Neural progenitor cell (in vitro differentiated cells): ENCODE results near the gene HEXB. TPM values are rescaled to one million over a fixed set of nuclear protein-coding genes. Genes with fewer than 3 reads are reported as not detected.

ENCODE experiments used
- DNase-seq: peaks from one replicate; pipeline ENCODE4 v3.0.0-alpha.2; 2016; ENCODE audit warnings: low spot score
- H2AFZ ChIP-seq: fragments of 200-600 bp; sonication (generic); replicated peaks from 2 replicates; pipeline ENCODE4 v1.6.1; 2016; ENCODE audit warnings: antibody characterized with exemption
- H3F3A ChIP-seq: fragments of 200-600 bp; sonication (generic); 2 replicates; pipeline ENCODE4 v1.6.1; 2016; ENCODE audit warnings: antibody characterized with exemption, low read depth
- H3K27ac ChIP-seq: fragments of 200-600 bp; sonication (generic); 2 replicates; pipeline ENCODE4 v1.5.1; 2016; ENCODE audit warnings: mild to moderate bottlenecking
- H3K27me3 ChIP-seq: fragments of 200-600 bp; sonication (generic); 2 replicates; pipeline ENCODE4 v1.6.1; 2016; ENCODE audit warnings: mild to moderate bottlenecking, moderate library complexity
- H3K36me3 ChIP-seq: fragments of 200-600 bp; sonication (generic); 2 replicates; pipeline ENCODE4 v1.5.1; 2016
- H3K4me1 ChIP-seq: fragments of 200-600 bp; sonication (generic); 2 replicates; pipeline ENCODE4 v1.6.1; 2016; ENCODE audit warnings: mixed run types
- H3K4me2 ChIP-seq: fragments of 200-600 bp; sonication (generic); 2 replicates; pipeline ENCODE4 v1.6.1; 2016
- H3K4me3 ChIP-seq: fragments of 200-600 bp; sonication (generic); 2 replicates; pipeline ENCODE4 v1.5.1; 2016
- H3K79me2 ChIP-seq: fragments of 200-600 bp; sonication (generic); 2 replicates; pipeline ENCODE4 v1.6.1; 2016; ENCODE audit warnings: low read depth
- H3K9ac ChIP-seq: fragments of 200-600 bp; sonication (generic); 2 replicates; pipeline ENCODE4 v1.6.1; 2016
- H3K9me3 ChIP-seq: fragments of 200-600 bp; sonication (generic); 2 replicates; pipeline ENCODE4 v1.5.1; 2016; ENCODE audit warnings: low read depth
- H4K20me1 ChIP-seq: fragments of 200-600 bp; sonication (generic); 2 replicates; pipeline ENCODE4 v1.6.1; 2016; ENCODE audit warnings: low read depth
- H3K27ac Mint-ChIP-seq: 3 replicates; pipeline ENCODE4 v1.8.0; 2021; ENCODE audit warnings: mixed read lengths
- H3K27me3 Mint-ChIP-seq: 2 replicates; pipeline ENCODE4 v1.8.0; 2022; ENCODE audit warnings: low read depth, mild to moderate bottlenecking, inconsistent platforms, moderate library complexity, mixed read lengths; ENCODE audit not compliant: insufficient read depth
- H3K36me3 Mint-ChIP-seq: 3 replicates; pipeline ENCODE4 v1.8.0; 2021; ENCODE audit warnings: mixed read lengths
- H3K4me1 Mint-ChIP-seq: 3 replicates; pipeline ENCODE4 v1.8.0; 2021; ENCODE audit warnings: mixed read lengths
- H3K4me3 Mint-ChIP-seq: 3 replicates; pipeline ENCODE4 v1.8.0; 2021; ENCODE audit warnings: mild to moderate bottlenecking, moderate library complexity, mixed read lengths
- H3K9me3 Mint-ChIP-seq: 3 replicates; pipeline ENCODE4 v1.8.0; 2020; ENCODE audit warnings: mixed read lengths
- EZH2 ChIP-seq: fragments of 200-600 bp; sonication (generic); IDR thresholded peaks from 2 replicates; pipeline ENCODE4 v1.6.1; 2017; ENCODE audit warnings: antibody characterized with exemption, mild to moderate bottlenecking, moderate library complexity
- EZH2phosphoT487 ChIP-seq: fragments of 200-600 bp; sonication (generic); IDR thresholded peaks from 2 replicates; pipeline ENCODE4 v1.6.1; 2017; ENCODE audit warnings: antibody characterized with exemption
- total RNA-seq: library from RNA; depleted of rRNA; stranded (reverse); fragments of >200 nt; gene quantifications from 2 replicates; pipeline ENCODE4 v1.2.3, GENCODE V29; 2015; ENCODE audit warnings: low replicate concordance
- TF ChIP-seq, protein P1 (sequence below): fragments of 200-600 bp; sonication (generic); IDR thresholded peaks from 2 replicates; pipeline ENCODE4 v1.5.1; 2017; ENCODE audit warnings: antibody characterized with exemption, mild to moderate bottlenecking

Gene HEXB
- total RNA-seq, 1 donor from 2014 or later = 65.6 TPM

DNA sequence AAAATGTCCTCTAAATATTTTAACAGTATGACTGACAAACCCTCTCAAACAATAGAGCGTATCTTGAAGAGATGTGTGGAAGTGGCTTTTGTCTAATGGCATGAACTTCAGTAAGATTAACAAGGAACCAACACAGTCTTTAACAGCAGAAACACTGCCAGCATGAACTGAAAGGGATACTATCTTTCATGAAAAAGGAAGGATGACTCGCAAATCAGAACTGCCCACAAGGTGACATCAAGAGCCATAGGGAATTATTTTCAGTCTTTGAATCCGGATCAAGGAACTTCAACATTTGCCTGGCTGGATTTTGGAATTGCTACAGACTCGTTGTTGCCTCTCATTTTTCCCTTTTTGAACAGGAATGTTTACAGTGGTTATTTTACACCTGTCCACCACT, 5.1 kb upstream of the HEXB start:
- Histone ChIP-seq H3K4me3 (no peak overlapping the region), H3K27me3 (no peaks in the 10 kb centered on the region), H3K4me1 (no peaks in the 10 kb centered on the region), H4K20me1 (no peaks in the 10 kb centered on the region), H3K79me2 (no peaks in the 10 kb centered on the region), H3K36me3 (no peaks in the 10 kb centered on the region), H3K4me2 (no peak overlapping the region), H3K27ac (no peak overlapping the region), H3K9me3 (no peaks in the 10 kb centered on the region), H3K9ac (no peak overlapping the region), H3F3A (no peaks in the 10 kb centered on the region), H2AFZ (no peak overlapping the region)
- H3K27me3 Mint-ChIP-seq = peaks cover 7% of the 10 kb centered on the region
- no peak overlapping the region for H3K4me3 Mint-ChIP-seq
- no peaks in the 10 kb centered on the region for H3K36me3 Mint-ChIP-seq
- no peak for DNase-seq
- H3K9me3 Mint-ChIP-seq = no peaks in the 10 kb centered on the region
- H3K4me1 Mint-ChIP-seq = peaks cover 5% of the 10 kb centered on the region
- no peak for TF ChIP-seq EZH2phosphoT487
- TF ChIP-seq EZH2 = no peak
- TF ChIP-seq, protein P1, sequence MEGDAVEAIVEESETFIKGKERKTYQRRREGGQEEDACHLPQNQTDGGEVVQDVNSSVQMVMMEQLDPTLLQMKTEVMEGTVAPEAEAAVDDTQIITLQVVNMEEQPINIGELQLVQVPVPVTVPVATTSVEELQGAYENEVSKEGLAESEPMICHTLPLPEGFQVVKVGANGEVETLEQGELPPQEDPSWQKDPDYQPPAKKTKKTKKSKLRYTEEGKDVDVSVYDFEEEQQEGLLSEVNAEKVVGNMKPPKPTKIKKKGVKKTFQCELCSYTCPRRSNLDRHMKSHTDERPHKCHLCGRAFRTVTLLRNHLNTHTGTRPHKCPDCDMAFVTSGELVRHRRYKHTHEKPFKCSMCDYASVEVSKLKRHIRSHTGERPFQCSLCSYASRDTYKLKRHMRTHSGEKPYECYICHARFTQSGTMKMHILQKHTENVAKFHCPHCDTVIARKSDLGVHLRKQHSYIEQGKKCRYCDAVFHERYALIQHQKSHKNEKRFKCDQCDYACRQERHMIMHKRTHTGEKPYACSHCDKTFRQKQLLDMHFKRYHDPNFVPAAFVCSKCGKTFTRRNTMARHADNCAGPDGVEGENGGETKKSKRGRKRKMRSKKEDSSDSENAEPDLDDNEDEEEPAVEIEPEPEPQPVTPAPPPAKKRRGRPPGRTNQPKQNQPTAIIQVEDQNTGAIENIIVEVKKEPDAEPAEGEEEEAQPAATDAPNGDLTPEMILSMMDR = no peak
- H3K27ac Mint-ChIP-seq = no peak overlapping the region

DNA sequence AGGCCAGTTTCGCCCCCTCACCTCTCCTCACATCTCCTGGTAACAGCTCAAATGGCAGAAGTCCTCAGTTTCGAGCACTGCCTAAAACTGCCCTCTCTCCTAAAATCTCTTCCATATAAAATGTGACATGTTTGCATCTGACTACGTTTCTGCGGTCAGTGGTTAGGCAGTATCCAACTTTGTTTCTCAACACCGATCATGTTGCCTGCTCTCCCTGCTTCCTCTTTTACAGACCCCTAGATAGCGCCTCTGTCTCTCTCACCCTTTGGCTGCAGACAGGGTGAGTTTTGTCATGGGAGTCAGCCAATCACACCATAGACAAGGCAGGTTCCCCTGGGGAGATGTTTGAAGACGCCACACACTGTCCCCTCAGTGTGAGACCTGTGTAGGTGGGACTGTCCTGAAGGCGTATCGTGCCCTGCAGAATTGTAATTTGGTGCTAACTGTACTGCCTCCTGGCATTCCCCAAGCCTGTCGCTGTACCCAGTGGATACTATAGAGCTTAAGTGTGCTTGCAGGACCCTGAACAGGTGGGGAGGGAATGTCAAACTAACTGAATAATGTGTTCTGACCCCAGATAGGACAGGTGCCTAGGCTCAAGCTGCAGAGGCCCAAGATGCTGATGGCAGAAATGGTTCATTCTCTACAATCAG, 1.1 kb downstream of the HEXB start:
- Mint-ChIP-seq H3K4me1 (peaks cover 10% of the 10 kb centered on the region), H3K27me3 (peaks cover 7% of the 10 kb centered on the region), H3K9me3 (no peaks in the 10 kb centered on the region), H3K27ac (no peak overlapping the region), H3K4me3 (peak overlapping the region; percentile 82), H3K36me3 (no peaks in the 10 kb centered on the region)
- H3F3A ChIP-seq = peaks cover 9% of the 10 kb centered on the region
- H3K9ac ChIP-seq = peak overlapping the region; percentile 50
- H3K4me2 ChIP-seq = peak overlapping the region; percentile 94
- H3K4me1 ChIP-seq = peaks cover 8% of the 10 kb centered on the region
- TF ChIP-seq EZH2 = no peak
- TF ChIP-seq, protein P1 = no peak
- TF ChIP-seq EZH2phosphoT487 = no peak
- no peaks in the 10 kb centered on the region for H3K79me2 ChIP-seq
- peak overlapping the region; percentile 80 for H3K4me3 ChIP-seq
- H3K36me3 ChIP-seq = no peaks in the 10 kb centered on the region
- DNase-seq = no peak
- H4K20me1 ChIP-seq = no peaks in the 10 kb centered on the region
- no peaks in the 10 kb centered on the region for H3K9me3 ChIP-seq
- H2AFZ ChIP-seq = no peak overlapping the region
- H3K27ac ChIP-seq = no peak overlapping the region
- no peaks in the 10 kb centered on the region for H3K27me3 ChIP-seq

DNA sequence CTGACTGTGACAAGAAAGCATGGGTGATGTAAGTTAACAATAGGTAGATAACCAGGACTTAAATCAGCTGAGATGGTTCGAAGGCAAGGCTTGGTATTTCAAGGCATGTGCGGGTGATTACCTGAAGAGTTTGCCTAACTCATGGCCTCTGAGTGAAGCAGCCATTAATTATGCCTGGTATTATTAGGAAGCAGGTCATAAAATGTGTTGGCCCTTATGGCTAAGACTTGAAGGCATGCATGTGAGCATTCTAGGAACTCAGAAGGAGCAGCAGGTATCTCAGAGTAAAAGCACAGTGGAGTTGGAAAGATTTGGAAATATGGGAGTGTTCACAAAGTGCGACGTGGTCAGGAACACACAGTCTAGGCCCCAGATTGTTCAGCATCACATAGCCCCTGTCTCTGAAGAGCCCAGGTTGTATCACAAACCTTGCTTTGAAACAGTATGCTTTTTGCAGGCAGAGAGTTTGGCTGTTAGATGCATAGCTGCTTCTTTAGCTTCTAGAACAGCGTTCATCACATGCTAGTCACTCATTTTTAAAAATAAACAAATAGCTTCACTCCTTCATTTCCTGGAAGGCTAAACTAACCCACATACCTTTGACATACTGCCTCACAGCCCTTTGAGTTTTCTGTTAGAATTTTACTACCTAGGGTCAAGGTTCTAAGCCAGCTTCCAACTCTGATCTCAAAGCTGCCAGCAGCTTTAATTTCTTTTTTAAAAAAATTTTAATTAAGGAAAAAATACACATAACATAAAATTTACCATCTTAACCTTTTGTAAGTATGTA, 2.1 kb downstream of the HEXB start:
- no peak overlapping the region for H3K4me3 ChIP-seq
- H3K27me3 ChIP-seq = no peaks in the 10 kb centered on the region
- H3K79me2 ChIP-seq = no peaks in the 10 kb centered on the region
- H3K9me3 Mint-ChIP-seq = no peaks in the 10 kb centered on the region
- H3K4me2 ChIP-seq = no peak overlapping the region
- H2AFZ ChIP-seq = no peak overlapping the region
- H3K27ac Mint-ChIP-seq = no peak overlapping the region
- peaks cover 8% of the 10 kb centered on the region for H3K4me1 ChIP-seq
- no peak for DNase-seq
- TF ChIP-seq EZH2phosphoT487 = no peak
- TF ChIP-seq, protein P1 = no peak
- no peak for TF ChIP-seq EZH2
- H3K36me3 Mint-ChIP-seq = no peaks in the 10 kb centered on the region
- no peaks in the 10 kb centered on the region for H3K36me3 ChIP-seq
- H3K27ac ChIP-seq = no peak overlapping the region
- no peak overlapping the region for H3K9ac ChIP-seq
- peaks cover 7% of the 10 kb centered on the region for H3K27me3 Mint-ChIP-seq
- H3F3A ChIP-seq = peaks cover 9% of the 10 kb centered on the region
- H4K20me1 ChIP-seq = no peaks in the 10 kb centered on the region
- H3K4me3 Mint-ChIP-seq = no peak overlapping the region
- H3K9me3 ChIP-seq = no peaks in the 10 kb centered on the region
- peaks cover 10% of the 10 kb centered on the region for H3K4me1 Mint-ChIP-seq
